Vagina (tissue), 2 donors: ENCODE measurements around the gene TEX22.

ENCODE experiments used
- POLR2A ChIP-seq, 2 donors: fragments of 450-650 bp; IDR thresholded peaks; one replicate each; pipeline ENCODE4 v1.6.1; 2017; ENCODE audit warnings: antibody characterized with exemption in 2 of 2, mild to moderate bottlenecking in 2 of 2, moderate library complexity in 2 of 2
- POLR2AphosphoS5 ChIP-seq, 2 donors: sonication (generic); formaldehyde crosslinking; IDR thresholded peaks; one replicate each; pipeline ENCODE4 v1.9.0; 2017; ENCODE audit warnings: antibody characterized with exemption in 2 of 2, mild to moderate bottlenecking in 2 of 2, low read depth in 1 of 2; ENCODE audit not compliant: insufficient read depth in 1 of 2
- TF ChIP-seq, protein P1 (sequence below), 3 experiments: fragments of 450-650 bp in 2 of 3; fragments of 200-600 bp in 1 of 3; sonication (generic) in 1 of 3; IDR thresholded peaks; one replicate each; pipeline ENCODE4 v1.5.1; 2017 to 2019; ENCODE audit warnings: antibody characterized with exemption in 3 of 3, mild to moderate bottlenecking in 2 of 3, moderate library complexity in 2 of 3

DNA sequence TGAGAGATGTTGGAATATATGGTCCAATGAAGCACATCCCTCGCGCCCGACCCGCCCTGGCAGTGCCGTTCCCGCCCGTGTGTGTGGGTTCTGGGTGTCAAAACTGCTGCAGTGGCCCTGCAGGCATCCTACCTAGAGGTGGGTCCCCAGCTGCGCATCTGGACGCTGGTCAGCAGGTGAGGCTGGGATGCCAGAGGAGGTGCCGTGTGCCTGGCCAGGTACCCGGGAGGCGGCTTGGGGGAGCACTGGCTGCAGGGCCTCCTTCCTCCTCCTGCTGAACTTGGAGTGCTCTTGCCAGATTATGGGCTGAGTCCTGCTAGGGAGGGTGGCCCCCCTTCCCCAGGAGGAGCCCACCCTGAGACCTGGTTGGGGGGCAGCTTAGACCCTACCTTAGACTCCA, 26.5 kb downstream of the TEX22 start:
- TF ChIP-seq POLR2AphosphoS5 (IDR thresholded peaks at IDR 0.05; ENCODE audit: insufficient read depth in 1 of 2, low read depth in 1 of 2): no peak
- no peak for TF ChIP-seq POLR2A (IDR thresholded peaks at IDR 0.05)
- TF ChIP-seq, protein P1, sequence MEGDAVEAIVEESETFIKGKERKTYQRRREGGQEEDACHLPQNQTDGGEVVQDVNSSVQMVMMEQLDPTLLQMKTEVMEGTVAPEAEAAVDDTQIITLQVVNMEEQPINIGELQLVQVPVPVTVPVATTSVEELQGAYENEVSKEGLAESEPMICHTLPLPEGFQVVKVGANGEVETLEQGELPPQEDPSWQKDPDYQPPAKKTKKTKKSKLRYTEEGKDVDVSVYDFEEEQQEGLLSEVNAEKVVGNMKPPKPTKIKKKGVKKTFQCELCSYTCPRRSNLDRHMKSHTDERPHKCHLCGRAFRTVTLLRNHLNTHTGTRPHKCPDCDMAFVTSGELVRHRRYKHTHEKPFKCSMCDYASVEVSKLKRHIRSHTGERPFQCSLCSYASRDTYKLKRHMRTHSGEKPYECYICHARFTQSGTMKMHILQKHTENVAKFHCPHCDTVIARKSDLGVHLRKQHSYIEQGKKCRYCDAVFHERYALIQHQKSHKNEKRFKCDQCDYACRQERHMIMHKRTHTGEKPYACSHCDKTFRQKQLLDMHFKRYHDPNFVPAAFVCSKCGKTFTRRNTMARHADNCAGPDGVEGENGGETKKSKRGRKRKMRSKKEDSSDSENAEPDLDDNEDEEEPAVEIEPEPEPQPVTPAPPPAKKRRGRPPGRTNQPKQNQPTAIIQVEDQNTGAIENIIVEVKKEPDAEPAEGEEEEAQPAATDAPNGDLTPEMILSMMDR (IDR thresholded peaks at IDR 0.05): no peak
